Activated T-helper 17 cell treated with anti-CD3 and anti-CD28 coated beads, Interleukin-2, amount 50 U/mL, for 72 hours (primary cell): Measurements from ENCODE around the gene SCP2. TPM values are rescaled to one million over a fixed set of nuclear protein-coding genes. Genes with fewer than 3 reads are reported as not detected.

ENCODE experiments used
- ATAC-seq: fragments of 150-1000 bp; cut with Tn5 transposase; replicated peaks from 2 replicates; pipeline ENCODE4 v1.10.0; 2021; ENCODE audit warnings: mild to moderate bottlenecking, moderate library complexity
- H3K27ac Mint-ChIP-seq: one replicate; pipeline ENCODE4 v1.8.0; 2022; ENCODE audit warnings: mixed read lengths
- H3K27me3 Mint-ChIP-seq: one replicate; pipeline ENCODE4 v1.8.0; 2022; ENCODE audit warnings: mixed read lengths
- H3K36me3 Mint-ChIP-seq: one replicate; pipeline ENCODE4 v1.8.0; 2022; ENCODE audit warnings: low read depth, mild to moderate bottlenecking, mixed read lengths
- H3K4me1 Mint-ChIP-seq: one replicate; pipeline ENCODE4 v1.8.0; 2022; ENCODE audit warnings: mixed read lengths
- H3K4me3 Mint-ChIP-seq: one replicate; pipeline ENCODE4 v1.8.0; 2022; ENCODE audit warnings: mild to moderate bottlenecking, mixed read lengths
- H3K9me3 Mint-ChIP-seq: one replicate; pipeline ENCODE4 v1.8.0; 2022; ENCODE audit warnings: mixed read lengths
- total RNA-seq, 2 donors: library from RNA; stranded (reverse); gene quantifications; one replicate each; pipeline ENCODE4 v1.2.3, GENCODE V29; 2022

SCP2 gene
- total RNA-seq, 2 donors from 2014 or later, result 59.5 to 75.1 TPM

GRCh38 chr1:53051676-53052075 is 124.6 kb downstream of the SCP2 start:
- ATAC-seq, result no peak
- peaks cover 56% of the 10 kb centered on the region for H3K36me3 Mint-ChIP-seq
- H3K9me3 Mint-ChIP-seq, result no peaks in the 10 kb centered on the region
- no peak overlapping the region for H3K4me3 Mint-ChIP-seq
- no peak overlapping the region for H3K27ac Mint-ChIP-seq
- H3K27me3 Mint-ChIP-seq, result no peaks in the 10 kb centered on the region
- no peaks in the 10 kb centered on the region for H3K4me1 Mint-ChIP-seq

- Mint-ChIP-seq H3K4me1 (no peaks in the 10 kb centered on the region), H3K36me3 (peaks cover 10% of the 10 kb centered on the region), H3K9me3 (no peaks in the 10 kb centered on the region), H3K4me3 (no peak overlapping the region), H3K27ac (no peak overlapping the region), H3K27me3 (peaks cover 19% of the 10 kb centered on the region)
- ATAC-seq, result no peak
Measured at GRCh38 chr1:53057127-53057526, 130.1 kb downstream of the SCP2 start.

GRCh38 chr1:53060579-53060978 is 133.5 kb downstream of the SCP2 start:
- Mint-ChIP-seq H3K36me3 (no peaks in the 10 kb centered on the region), H3K4me1 (no peaks in the 10 kb centered on the region), H3K4me3 (no peak overlapping the region), H3K27me3 (peaks cover 34% of the 10 kb centered on the region), H3K9me3 (no peaks in the 10 kb centered on the region), H3K27ac (no peak overlapping the region)
- no peak for ATAC-seq

GRCh38 chr1:53061123-53061858 is 134.2 kb downstream of the SCP2 start:
- no peak for ATAC-seq
- peaks cover 36% of the 10 kb centered on the region for H3K27me3 Mint-ChIP-seq

GRCh38 chr1:53061859-53062707 is 135.0 kb downstream of the SCP2 start, which contains the start of gene PODN:
PODN (plus strand) TSS chr1:53062213; CDS start chr1:53069856, 7,643 bp downstream.
- Mint-ChIP-seq H3K4me3 (peak within 1 kb of the TSS; percentile 37), H3K9me3 (no peaks in the 10 kb centered on the region), H3K4me1 (no peaks in the 10 kb centered on the region), H3K27ac (no peak within 1 kb of the TSS), H3K36me3 (no peaks in the 10 kb centered on the region), H3K27me3 (peaks cover 36% of the 10 kb centered on the region)
- ATAC-seq, result no peak

More at GRCh38 chr1:53061123-53061858, 134.2 kb downstream of the SCP2 start:
- Mint-ChIP-seq H3K27ac (no peak overlapping the region), H3K4me3 (peak overlapping the region; percentile 15), H3K36me3 (no peaks in the 10 kb centered on the region), H3K9me3 (no peaks in the 10 kb centered on the region), H3K4me1 (no peaks in the 10 kb centered on the region)

GRCh38 chr1:53062708-53063591 is 135.9 kb downstream of the SCP2 start:
- Mint-ChIP-seq H3K4me3 (peak overlapping the region; percentile 37), H3K36me3 (no peaks in the 10 kb centered on the region), H3K9me3 (no peaks in the 10 kb centered on the region), H3K4me1 (no peaks in the 10 kb centered on the region), H3K27me3 (peaks cover 36% of the 10 kb centered on the region), H3K27ac (no peak overlapping the region)
- no peak for ATAC-seq

- Mint-ChIP-seq H3K4me3 (no peak overlapping the region), H3K36me3 (no peaks in the 10 kb centered on the region), H3K27ac (no peak overlapping the region), H3K9me3 (no peaks in the 10 kb centered on the region), H3K4me1 (no peaks in the 10 kb centered on the region), H3K27me3 (peaks cover 36% of the 10 kb centered on the region)
- ATAC-seq, result no peak
Measured at GRCh38 chr1:53063744-53064515, 136.9 kb downstream of the SCP2 start.

GRCh38 chr1:53065391-53065790 is 138.3 kb downstream of the SCP2 start:
- Mint-ChIP-seq H3K4me1 (no peaks in the 10 kb centered on the region), H3K27ac (no peak overlapping the region), H3K4me3 (no peak overlapping the region), H3K27me3 (peaks cover 27% of the 10 kb centered on the region), H3K9me3 (no peaks in the 10 kb centered on the region), H3K36me3 (no peaks in the 10 kb centered on the region)
- no peak for ATAC-seq

- peaks cover 17% of the 10 kb centered on the region for H3K27me3 Mint-ChIP-seq
- no peaks in the 10 kb centered on the region for H3K4me1 Mint-ChIP-seq
- H3K4me3 Mint-ChIP-seq, result no peak overlapping the region
- no peaks in the 10 kb centered on the region for H3K36me3 Mint-ChIP-seq
- ATAC-seq, result no peak
- H3K9me3 Mint-ChIP-seq, result no peaks in the 10 kb centered on the region
- no peak overlapping the region for H3K27ac Mint-ChIP-seq
Measured at GRCh38 chr1:53066488-53066887, 139.4 kb downstream of the SCP2 start.

GRCh38 chr1:53066891-53067738 is 140.0 kb downstream of the SCP2 start:
- Mint-ChIP-seq H3K4me1 (no peaks in the 10 kb centered on the region), H3K27ac (no peak overlapping the region), H3K27me3 (peaks cover 17% of the 10 kb centered on the region), H3K4me3 (no peak overlapping the region), H3K36me3 (no peaks in the 10 kb centered on the region), H3K9me3 (no peaks in the 10 kb centered on the region)
- no peak for ATAC-seq

GRCh38 chr1:53067886-53068285 is 140.8 kb downstream of the SCP2 start:
- H3K36me3 Mint-ChIP-seq, result no peaks in the 10 kb centered on the region

GRCh38 chr1:53068314-53069099 is 141.4 kb downstream of the SCP2 start:
- ATAC-seq, result no peak
- Mint-ChIP-seq H3K9me3 (no peaks in the 10 kb centered on the region), H3K27me3 (peaks cover 11% of the 10 kb centered on the region), H3K4me3 (no peak overlapping the region), H3K36me3 (no peaks in the 10 kb centered on the region), H3K27ac (no peak overlapping the region), H3K4me1 (no peaks in the 10 kb centered on the region)

More at GRCh38 chr1:53067886-53068285, 140.8 kb downstream of the SCP2 start:
- Mint-ChIP-seq H3K4me1 (no peaks in the 10 kb centered on the region), H3K27me3 (peaks cover 17% of the 10 kb centered on the region), H3K27ac (no peak overlapping the region), H3K9me3 (no peaks in the 10 kb centered on the region), H3K4me3 (no peak overlapping the region)
- no peak for ATAC-seq
